H1 (cell line): ENCODE results near the gene SEMA3A. TPM values are rescaled to one million over a fixed set of nuclear protein-coding genes. Genes with fewer than 3 reads are reported as not detected.

Experiments used
- CTCF ChIA-PET: fragments of 300-600 bp; sonication (Branson Sonifier 250); formaldehyde crosslinking; loops from one replicate; lab custom pipeline; 2021; ENCODE audit not compliant: partially characterized antibody; lab: Charles Lee
- POLR2A ChIA-PET: fragments of 300-600 bp; sonication (Branson Sonifier 250); formaldehyde crosslinking; loops from one replicate; lab custom pipeline; 2021; ENCODE audit warnings: inconsistent platforms; ENCODE audit not compliant: partially characterized antibody; lab: Charles Lee
- DNase-seq, 2 experiments: peaks; one replicate each; pipeline versions ENCODE4 v3.0.0 to v3.0.0-alpha.2; 2010 to 2022; ENCODE audit warnings: low spot score in 2 of 2, low read depth in 1 of 2, mixed read lengths in 1 of 2
- FAIRE-seq: peaks from 2 replicates; lab custom pipeline; 2011; peaks lifted over from hg19 to GRCh38; lab: Jason Lieb, UNC
- H2AFZ ChIP-seq: 2 replicates; pipeline ENCODE4 v1.8.1; 2012; ENCODE audit warnings: low read length, inconsistent platforms
- H2AK5ac ChIP-seq: 2 replicates; pipeline ENCODE4 v1.6.1; 2013; ENCODE audit warnings: low read depth, low read length
- H2BK120ac ChIP-seq: replicated peaks from 2 replicates; pipeline ENCODE3; 2013; ENCODE audit warnings: low read depth, low read length, inconsistent platforms
- H2BK12ac ChIP-seq: 2 replicates; pipeline ENCODE4 v1.6.1; 2013; ENCODE audit warnings: low read depth, low read length
- H2BK15ac ChIP-seq: 2 replicates; pipeline ENCODE4 v1.6.1; 2013; ENCODE audit warnings: low read length
- H2BK20ac ChIP-seq: 2 replicates; pipeline ENCODE4 v1.6.1; 2013; ENCODE audit warnings: low read length
- H2BK5ac ChIP-seq: 2 replicates; pipeline ENCODE4 v1.6.1; 2013; ENCODE audit warnings: low read depth, low read length
- H3K14ac ChIP-seq: 2 replicates; pipeline ENCODE4 v1.6.1; 2013; ENCODE audit warnings: inconsistent platforms; ENCODE audit not compliant: insufficient read length
- H3K18ac ChIP-seq: 2 replicates; pipeline ENCODE4 v1.6.1; 2013; ENCODE audit warnings: low read length; ENCODE audit errors: extremely low read depth
- H3K23ac ChIP-seq: 2 replicates; pipeline ENCODE4 v1.6.1; 2013; ENCODE audit warnings: inconsistent platforms; ENCODE audit not compliant: insufficient read length
- H3K23me2 ChIP-seq: 2 replicates; pipeline ENCODE4 v1.6.1; 2013; ENCODE audit warnings: low read depth, low read length
- H3K27ac ChIP-seq: 2 replicates; pipeline ENCODE4 v1.6.1; 2011; ENCODE audit warnings: low read depth, low read length, inconsistent platforms
- H3K27me3 ChIP-seq, 4 experiments: replicated peaks in 1 of 4; 1 replicate in 1 of 4; 2 replicates in 3 of 4; pipeline versions ENCODE4 v1.6.1 to v1.8.1; 2011 to 2013; ENCODE audit warnings: low read length in 3 of 4, mild to moderate bottlenecking in 3 of 4, inconsistent platforms in 2 of 4, mixed read lengths in 2 of 4, moderate library complexity in 1 of 4; ENCODE audit not compliant: control insufficient read depth in 3 of 4, insufficient read depth in 3 of 4; ENCODE audit errors: extremely low read depth in 1 of 4
- H3K36me3 ChIP-seq, 4 experiments: 2 replicates each; pipeline versions ENCODE4 v1.6.1 to v1.8.1; 2011 to 2013; ENCODE audit warnings: mild to moderate bottlenecking in 4 of 4, low read length in 3 of 4, moderate library complexity in 2 of 4, control low read depth in 1 of 4, inconsistent platforms in 1 of 4; ENCODE audit not compliant: insufficient read depth in 4 of 4, control insufficient read depth in 2 of 4
- H3K4ac ChIP-seq: replicated peaks from 2 replicates; pipeline ENCODE3; 2013; ENCODE audit warnings: low read length, low read depth, mixed read lengths, inconsistent platforms; ENCODE audit not compliant: insufficient read length
- H3K4me1 ChIP-seq, 4 experiments: replicated peaks in 1 of 4; 1 replicate in 1 of 4; 2 replicates in 3 of 4; pipeline versions ENCODE4 v1.6.1 to v1.8.1; 2011 to 2013; ENCODE audit warnings: low read length in 3 of 4, inconsistent platforms in 2 of 4, mixed read lengths in 1 of 4; ENCODE audit not compliant: insufficient read depth in 4 of 4, control insufficient read depth in 3 of 4
- H3K4me2 ChIP-seq, 2 experiments: 2 replicates each; pipeline versions ENCODE4 v1.6.1 to v1.8.1; 2011 to 2013; ENCODE audit warnings: low read depth in 2 of 2, low read length in 2 of 2, control low read depth in 1 of 2, inconsistent platforms in 1 of 2, mild to moderate bottlenecking in 1 of 2; ENCODE audit not compliant: insufficient read depth in 1 of 2
- H3K4me3 ChIP-seq, 4 experiments: fragments of 200-600, 300-600 bp in 1 of 4; sonication (generic), shearing (Covaris generic), sonication (Bioruptor Twin) in 1 of 4; 2 replicates each; pipeline versions ENCODE4 v1.5.1 to v1.8.1; 2011 to 2016; ENCODE audit warnings: low read length in 4 of 4, low read depth in 3 of 4, control low read depth in 2 of 4, inconsistent platforms in 2 of 4, mild to moderate bottlenecking in 2 of 4, mixed read lengths in 1 of 4, moderate library complexity in 1 of 4; ENCODE audit not compliant: insufficient read depth in 2 of 4; ENCODE audit errors: extremely low read depth in 1 of 4
- H3K56ac ChIP-seq: replicated peaks from 2 replicates; pipeline ENCODE3; 2013; ENCODE audit warnings: low read depth, mild to moderate bottlenecking, mixed read lengths, low read length, inconsistent platforms; ENCODE audit not compliant: insufficient read length
- H3K79me1 ChIP-seq: 2 replicates; pipeline ENCODE4 v1.6.1; 2013; ENCODE audit warnings: low read depth, low read length, control low read depth
- H3K79me2 ChIP-seq, 2 experiments: 2 replicates each; pipeline versions ENCODE4 v1.6.1 to v1.8.1; 2012 to 2013; ENCODE audit warnings: low read length in 2 of 2, mild to moderate bottlenecking in 2 of 2, inconsistent platforms in 1 of 2; ENCODE audit not compliant: insufficient read depth in 2 of 2, control insufficient read depth in 1 of 2
- H3K9ac ChIP-seq, 4 experiments: replicated peaks in 1 of 4; 1 replicate in 1 of 4; 2 replicates in 3 of 4; pipeline versions ENCODE4 v1.6.1 to v1.8.1; 2011 to 2013; ENCODE audit warnings: low read depth in 3 of 4, low read length in 3 of 4, control low read depth in 2 of 4, mild to moderate bottlenecking in 2 of 4, moderate library complexity in 2 of 4, inconsistent platforms in 1 of 4; ENCODE audit errors: extremely low read depth in 1 of 4
- H3K9me3 ChIP-seq, 2 experiments: 2 replicates each; pipeline versions ENCODE4 v1.6.1 to v1.8.1; 2012 to 2013; ENCODE audit warnings: mild to moderate bottlenecking in 2 of 2, moderate library complexity in 2 of 2, control low read depth in 1 of 2, inconsistent platforms in 1 of 2, low read depth in 1 of 2, low read length in 1 of 2, mixed read lengths in 1 of 2; ENCODE audit not compliant: insufficient read depth in 2 of 2
- H4K20me1 ChIP-seq, 2 experiments: replicated peaks in 1 of 2; 2 replicates each; pipeline versions ENCODE3 to v1.8.1; 2011 to 2013; ENCODE audit warnings: inconsistent platforms in 2 of 2, low read length in 2 of 2, mild to moderate bottlenecking in 1 of 2; ENCODE audit not compliant: insufficient read depth in 2 of 2, control insufficient read depth in 1 of 2
- H4K5ac ChIP-seq: 2 replicates; pipeline ENCODE4 v1.6.1; 2013; ENCODE audit warnings: low read length, low read depth, mixed read lengths, inconsistent platforms; ENCODE audit not compliant: insufficient read length
- H4K8ac ChIP-seq: 2 replicates; pipeline ENCODE4 v1.8.0; 2013; ENCODE audit warnings: mild to moderate bottlenecking, moderate library complexity, low read length, inconsistent platforms; ENCODE audit not compliant: insufficient read depth; ENCODE audit errors: extremely low read depth
- H4K91ac ChIP-seq: replicated peaks from 2 replicates; pipeline ENCODE3; 2013; ENCODE audit warnings: low read length, mixed read lengths, inconsistent platforms; ENCODE audit not compliant: insufficient read length
- WGBS, 2 experiments: shearing (Covaris generic) in 1 of 2; methylation state at CpG; one replicate each; pipeline versions ENCODE4 v1.1.6 to v1.1.7; 2013 to 2015; ENCODE audit warnings: low lambda C conversion rate in 2 of 2, mixed read lengths in 2 of 2, inconsistent platforms in 1 of 2, low coverage in 1 of 2, missing lambda C conversion rate in 1 of 2; ENCODE audit not compliant: insufficient replicate concordance in 2 of 2, insufficient coverage in 1 of 2, insufficient read length in 1 of 2; ENCODE audit errors: extremely low coverage in 1 of 2, missing lambda C conversion rate in 1 of 2; 5-methylcytosine and 5-hydroxymethylcytosine counted together
- polyA plus RNA-seq, 7 experiments: library from polyadenylated mRNA; depleted of rRNA in 3 of 7; stranded (reverse) in 5 of 7; unstranded in 2 of 7; fragments of >200 nt in 5 of 7; fragments of 200-250 nt in 2 of 7; gene quantifications; 1 replicate in 5 of 7; 2 replicates in 1 of 7; 4 replicates in 1 of 7; pipeline versions ENCODE4 v1.2.1 to v1.2.3, GENCODE V29; 2011 to 2013; ENCODE audit warnings: missing spikeins in 2 of 7, mixed read lengths in 2 of 7
- total RNA-seq: library from RNA; stranded (reverse); fragmentation: NEBNext Ultra II Directional; extraction: Animal tissue kit (Norgen Biotek cat#: 25700); gene quantifications from 2 replicates; pipeline ENCODE4 v1.2.1, GENCODE V29; 2021

The SEMA3A gene
- total and polyA plus RNA-seq, 2 of the 8 experiments (the other 6 are each of a cell fraction or from before 2014, with no cell fraction given) = 8.1 to 45.9 TPM

GRCh38 chr7:84154991-84155781 lies 39.4 kb downstream of the SEMA3A start:
- Histone ChIP-seq H3K9ac (no peak overlapping the region), H3K79me2 (peaks cover 0 to 17% of the 10 kb centered on the region in 2 experiments; a peak in 2 of 4 replicates), H3K4ac (no peak overlapping the region), H2BK12ac (no peak overlapping the region), H3K14ac (no peak overlapping the region), H4K5ac (no peak overlapping the region), H2BK20ac (no peak overlapping the region), H4K20me1 (no peaks in the 10 kb centered on the region), H2AFZ (no peak overlapping the region), H3K18ac (no peak overlapping the region), H3K9me3 (no peaks in the 10 kb centered on the region), H3K27ac (no peak overlapping the region), H4K8ac (no peak overlapping the region), H3K23me2 (no peaks in the 10 kb centered on the region), H3K79me1 (no peaks in the 10 kb centered on the region), H3K4me1 (peaks cover 0 to 3% (median 2%) of the 10 kb centered on the region in 4 experiments; a peak in 3 of 7 replicates), H3K36me3 (no peaks in the 10 kb centered on the region), H3K56ac (no peak overlapping the region), H3K23ac (no peak overlapping the region), H2BK5ac (no peak overlapping the region), H2BK120ac (no peak overlapping the region), H3K4me3 (no peak overlapping the region), H3K27me3 (no peaks in the 10 kb centered on the region), H4K91ac (no peak overlapping the region), H2AK5ac (no peak overlapping the region), H2BK15ac (no peak overlapping the region), H3K4me2 (no peak overlapping the region)
- DNase-seq (no peak), FAIRE-seq (peak; percentile 13)
- ChIA-PET POLR2A (no interaction called here), CTCF (interaction anchor here (0.6 to 2.1 kb wide), 2 partner anchors 10 to 215 kb away, joined by 3 to 6 read pairs; no protein-coding TSS in a partner anchor)
- 96% methylated on average over 6 of the region's 6 CpGs; no CpG with 5 or more reads in 1 of the 2 experiments for WGBS, 2 experiments
